ENCODE results near the gene HMG20A.
A peak's percentile ranks its signal among the peaks of the same experiment; 100 is the strongest.
"Not testable (repeated sequence)": the region's sequence is repeated elsewhere in the genome, so short reads cannot be mapped to it uniquely, and the experiment has no call there.

HMG20A gene

GRCh38 chr15:77420610-77421369, at the start of gene HMG20A:
HMG20A (plus strand) TSS chr15:77420888; CDS start chr15:77458408, 37,520 bp downstream.
- DNase-seq (ENCODE audit: low read depth in 2 of 2), result peak; percentile 37 to 49

GRCh38 chr15:77371850-77372563, 48.7 kb upstream of the HMG20A start:
- DNase-seq (ENCODE audit: low read depth in 2 of 2), result no peak

- no peak for DNase-seq (ENCODE audit: low read depth in 2 of 2)
Measured at GRCh38 chr15:77373441-77373840, 47.2 kb upstream of the HMG20A start.

GRCh38 chr15:77375133-77375532, 45.6 kb upstream of the HMG20A start:
- DNase-seq (ENCODE audit: low read depth in 2 of 2), result no peak

- no peak for DNase-seq (ENCODE audit: low read depth in 2 of 2)
Measured at GRCh38 chr15:77376770-77377169, 43.9 kb upstream of the HMG20A start.

DNA sequence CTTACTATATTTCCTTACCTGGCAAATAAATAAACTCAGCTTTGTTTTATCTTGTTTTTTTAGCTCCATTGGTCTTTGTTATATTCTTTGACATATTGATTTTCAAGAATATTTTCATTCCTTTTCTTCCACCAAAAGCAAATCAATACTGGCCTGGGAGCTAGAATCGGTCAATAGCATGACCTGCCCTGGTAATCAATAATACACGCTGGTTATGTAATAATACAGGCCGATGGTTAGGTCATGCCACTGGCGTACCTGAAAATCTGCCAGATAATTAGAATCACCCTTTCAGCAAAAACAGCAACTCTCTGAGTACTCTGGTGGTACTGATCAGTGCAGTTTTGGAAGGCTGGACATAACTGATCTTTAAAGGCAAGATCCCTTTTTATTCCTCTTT, 40.7 kb upstream of the HMG20A start:
- no peak for DNase-seq (ENCODE audit: low read depth in 2 of 2)

DNA sequence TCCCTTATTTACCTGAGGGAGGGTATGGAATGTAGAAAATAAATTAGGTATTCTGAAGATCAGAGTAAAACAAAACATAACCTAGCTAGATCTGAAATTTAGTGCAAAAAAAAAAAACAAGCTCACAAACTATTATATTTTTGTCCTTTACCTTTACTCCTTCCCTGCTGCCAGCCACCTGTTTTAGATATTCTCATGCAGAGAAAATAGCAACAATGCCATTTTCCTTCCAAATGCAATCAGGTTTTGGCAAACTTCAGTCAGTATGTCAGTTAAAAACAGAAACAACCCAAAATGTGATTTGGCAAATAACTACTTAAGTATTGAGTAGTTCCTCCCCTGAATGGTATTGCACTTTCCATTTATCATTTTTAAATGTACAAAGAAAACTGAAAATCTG, 36.6 kb upstream of the HMG20A start:
- no peak for DNase-seq (ENCODE audit: low read depth in 2 of 2)

GRCh38 chr15:77384589-77385359, 35.9 kb upstream of the HMG20A start:
- no peak for DNase-seq (ENCODE audit: low read depth in 2 of 2)

- DNase-seq (ENCODE audit: low read depth in 2 of 2), result no peak
Measured at GRCh38 chr15:77386626-77387025, 34.1 kb upstream of the HMG20A start.

DNA sequence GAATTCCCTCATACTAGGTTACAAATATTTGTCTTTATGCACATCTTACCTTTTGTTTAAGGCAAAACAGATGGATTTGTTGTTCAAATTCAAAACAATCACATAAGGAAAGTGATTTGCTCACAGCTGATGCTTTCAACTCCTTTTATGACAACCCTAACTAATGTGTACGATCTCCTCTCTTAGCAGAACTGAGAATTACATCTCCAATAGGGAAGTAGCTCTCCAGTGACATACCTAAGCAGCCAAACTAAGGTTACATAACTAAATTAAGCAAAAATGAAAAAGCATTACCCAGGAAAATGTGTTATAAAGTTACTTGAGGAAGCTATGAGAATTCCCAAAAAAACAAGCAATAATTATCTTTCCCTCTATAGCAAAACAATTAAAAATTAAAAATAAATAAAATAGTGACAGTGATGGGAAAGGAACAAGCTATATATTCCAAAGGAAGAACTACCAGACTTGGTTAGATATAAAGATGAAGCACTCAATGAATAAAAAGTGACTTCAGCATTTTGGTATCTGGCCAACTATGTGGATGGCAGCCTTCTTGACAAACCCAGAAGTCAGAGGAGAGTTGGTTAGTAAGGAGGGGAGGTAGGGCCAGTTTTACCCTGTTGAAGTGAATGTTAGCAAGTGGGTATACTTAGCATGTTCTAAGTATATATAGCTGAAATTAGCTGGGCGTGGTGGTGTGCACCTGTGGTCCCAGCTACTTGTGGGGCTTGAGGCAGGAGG, 33.2 kb upstream of the HMG20A start:
- DNase-seq (ENCODE audit: low read depth in 2 of 2), result no peak

DNA sequence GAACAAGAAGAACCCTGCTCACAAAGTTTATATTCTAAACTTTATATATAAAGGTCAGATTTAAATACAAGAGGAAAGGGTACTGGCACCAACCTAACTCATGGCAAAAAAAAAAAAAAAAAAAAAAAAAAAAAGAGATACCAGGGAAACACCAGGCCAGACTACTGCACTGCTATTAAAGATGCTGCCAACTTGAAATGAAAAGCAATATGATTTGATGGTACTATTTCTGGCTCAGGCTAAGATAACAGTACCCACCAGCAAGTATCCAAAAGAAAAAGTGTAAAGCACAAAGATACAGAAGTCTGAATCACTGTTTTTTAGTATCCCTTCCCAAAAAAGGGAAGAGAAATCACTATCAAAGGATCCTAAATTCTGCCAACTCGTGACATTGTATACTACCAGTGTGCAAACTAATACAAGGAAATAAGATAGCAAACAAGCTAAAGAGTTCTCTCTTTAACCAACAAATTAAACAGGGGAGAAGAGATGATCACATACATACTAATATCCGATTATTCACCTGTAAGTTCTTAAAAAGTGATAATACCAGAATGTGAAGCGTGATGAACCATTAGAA, 29.2 kb upstream of the HMG20A start:
- no peak for DNase-seq (ENCODE audit: low read depth in 2 of 2)

DNA sequence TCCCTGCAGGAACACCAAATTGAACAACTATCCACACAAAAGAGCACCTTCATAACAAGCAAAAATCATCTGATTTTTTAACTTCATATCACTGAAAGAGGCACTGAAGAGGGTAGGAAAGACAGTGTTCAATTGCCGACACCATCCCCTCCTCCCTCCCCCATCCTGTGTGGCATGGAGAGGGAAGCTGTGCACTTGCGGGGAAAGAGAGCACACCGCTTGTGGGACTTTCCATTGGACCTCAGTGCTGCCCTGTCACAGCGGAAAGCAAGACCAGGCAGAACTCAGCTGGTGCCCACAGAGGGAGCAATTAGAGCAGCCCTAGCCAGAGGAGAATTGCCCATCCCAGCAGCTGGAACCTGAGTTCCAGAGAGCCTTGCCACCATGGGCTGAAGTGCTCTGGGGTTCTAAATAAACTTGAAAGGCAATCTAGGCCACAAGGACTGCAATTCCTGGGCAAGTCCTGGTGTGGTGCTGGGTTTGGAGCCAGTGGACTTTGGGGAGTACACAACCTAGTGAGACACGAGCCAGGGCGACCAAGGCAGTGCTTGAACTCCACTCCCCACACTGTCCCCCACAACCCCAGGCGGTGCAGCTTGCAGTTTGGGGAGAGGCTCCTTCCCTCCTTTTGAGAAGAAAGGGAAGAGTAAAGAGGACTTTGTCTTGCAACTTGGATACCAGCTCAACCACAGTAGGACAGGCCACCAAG, 27.8 kb upstream of the HMG20A start:
- DNase-seq (ENCODE audit: low read depth in 2 of 2), result no peak

- no peak for DNase-seq (ENCODE audit: low read depth in 2 of 2)
Measured at GRCh38 chr15:77393471-77393840, 27.2 kb upstream of the HMG20A start.

DNA sequence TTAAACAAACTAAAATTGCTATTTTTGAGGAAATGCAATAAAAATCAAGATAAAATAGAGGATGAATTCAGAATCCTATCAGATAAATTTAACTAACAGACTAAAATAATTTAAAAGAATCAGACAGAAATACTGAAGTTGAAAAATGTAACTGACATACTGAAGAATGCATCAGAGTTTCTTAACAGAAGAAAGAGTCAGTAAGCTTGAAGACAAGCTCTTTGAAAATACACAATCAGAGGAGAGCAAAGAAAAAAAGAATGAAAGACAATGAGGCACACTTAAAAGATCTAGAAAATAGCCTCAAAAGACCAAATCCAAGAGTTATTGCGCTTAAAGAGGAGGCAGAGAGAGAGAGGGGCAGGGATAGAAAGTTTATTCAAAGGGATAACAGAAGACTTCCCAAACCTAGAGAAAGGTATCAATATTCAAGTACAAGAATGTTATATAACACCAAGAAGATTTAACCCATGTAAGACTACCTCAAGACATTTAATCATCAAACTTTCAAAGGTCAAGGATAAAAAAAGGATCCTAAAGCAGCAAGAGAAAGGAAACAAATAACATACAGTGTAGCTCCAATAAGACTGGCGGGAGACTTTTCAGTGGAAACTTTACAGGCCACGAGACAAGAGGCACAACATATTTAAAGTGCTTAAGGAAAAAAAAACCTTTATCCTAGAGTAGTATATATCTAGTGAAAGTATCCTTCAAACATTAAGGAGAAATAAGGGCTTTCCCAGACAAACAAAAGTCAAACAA, 25.5 kb upstream of the HMG20A start:
- DNase-seq (ENCODE audit: low read depth in 2 of 2), result no peak

DNA sequence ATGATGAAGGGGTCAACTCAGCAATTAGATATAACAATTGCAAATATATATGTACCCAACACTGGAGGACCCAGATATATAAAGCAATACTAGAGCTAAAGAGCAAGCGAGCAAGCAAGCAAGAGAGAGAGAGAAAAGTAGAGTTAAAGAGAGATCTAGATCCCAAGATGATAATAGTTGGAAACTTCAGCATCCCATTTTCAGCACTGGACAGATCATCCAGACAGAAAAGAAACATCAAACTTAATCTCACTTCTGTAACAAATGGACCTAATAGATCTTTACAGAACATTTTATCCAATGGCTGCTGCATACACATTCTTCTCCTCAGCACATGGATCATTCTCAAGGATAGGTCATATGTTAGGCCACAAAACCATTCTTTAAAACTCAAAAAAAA, 24.0 kb upstream of the HMG20A start:
- no peak for DNase-seq (ENCODE audit: low read depth in 2 of 2)

- no peak for DNase-seq (ENCODE audit: low read depth in 2 of 2)
Measured at GRCh38 chr15:77398927-77399326, 21.8 kb upstream of the HMG20A start.

DNA sequence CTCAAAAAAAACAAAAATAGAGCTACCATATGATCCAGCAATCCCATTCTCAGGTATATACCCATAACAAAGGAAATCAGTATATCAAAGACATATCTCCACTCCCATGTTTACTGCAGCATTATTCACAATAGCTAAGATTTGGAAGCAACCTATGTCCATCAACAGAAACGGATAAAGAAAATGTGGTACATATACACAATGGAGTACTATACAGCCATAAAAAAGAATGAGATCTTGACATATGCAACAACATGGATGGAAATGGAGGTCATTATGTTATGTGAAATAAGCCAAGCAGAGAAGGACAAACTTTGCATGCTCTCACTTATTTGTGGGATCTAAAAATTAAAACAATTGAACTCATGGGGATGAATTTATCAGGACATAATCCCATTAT, 20.4 kb upstream of the HMG20A start:
- no peak for DNase-seq (ENCODE audit: low read depth in 2 of 2)

DNA sequence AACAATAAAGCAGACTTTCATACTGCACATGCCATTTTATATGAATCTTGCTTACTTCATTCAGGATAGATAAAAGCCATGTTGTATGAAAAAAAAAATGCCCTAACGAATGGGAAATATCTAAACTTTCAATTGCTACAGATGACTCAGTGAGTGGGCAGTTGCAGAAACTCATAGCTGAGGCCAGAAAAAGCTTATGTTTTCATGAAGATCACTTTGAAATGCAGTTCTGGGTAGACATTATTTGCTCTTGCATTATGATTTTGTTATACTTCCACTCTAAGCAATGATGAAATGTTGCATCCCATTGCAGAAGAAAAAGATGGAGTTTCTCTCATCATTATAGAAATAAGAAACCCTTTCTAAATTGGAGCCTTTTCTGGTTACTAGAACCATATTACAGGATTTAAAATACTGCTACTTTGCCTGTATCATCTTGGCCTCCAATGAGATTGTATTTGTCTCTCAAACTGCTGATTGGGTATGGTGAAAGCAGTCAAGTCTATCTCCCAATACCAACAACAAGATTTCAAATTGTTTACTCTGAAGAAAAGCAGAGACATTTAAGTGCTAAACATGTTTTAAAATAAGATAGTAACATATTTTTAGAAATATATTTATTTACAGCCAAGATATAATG, 17.8 kb upstream of the HMG20A start:
- DNase-seq (ENCODE audit: low read depth in 2 of 2), result no peak

DNA sequence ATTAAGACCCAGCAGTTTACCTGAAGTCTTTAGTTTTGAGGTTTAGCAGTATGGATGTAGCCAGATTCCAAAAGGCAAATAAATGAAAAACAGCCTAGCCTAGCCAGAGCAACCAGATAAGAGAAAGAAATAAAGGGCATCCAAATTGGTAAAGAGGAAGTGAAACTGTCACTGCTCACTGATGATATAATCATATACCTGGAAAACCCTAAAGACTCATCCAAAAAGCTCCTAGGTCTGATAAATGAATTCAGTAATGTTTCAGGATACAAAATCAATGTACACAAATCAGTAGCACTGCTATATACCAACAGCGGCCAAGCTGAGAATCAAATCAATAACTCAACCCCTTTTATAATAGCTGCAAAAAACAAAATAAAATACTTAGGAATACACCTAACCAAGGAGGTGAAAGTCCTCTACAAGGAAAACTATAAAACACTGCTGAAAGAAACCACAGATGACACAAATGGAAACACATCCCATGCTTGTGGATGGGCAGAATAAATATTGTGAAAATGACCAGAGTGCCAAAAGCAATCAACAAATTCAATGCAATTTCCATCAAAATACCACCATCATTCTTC, 14.4 kb upstream of the HMG20A start:
- DNase-seq (ENCODE audit: low read depth in 2 of 2), result not testable (repeated sequence)
